HepG2 (cell line): ENCODE measurements around the gene SOAT2. TPM values are rescaled to one million over a fixed set of nuclear protein-coding genes. Genes with fewer than 3 reads are reported as not detected.
A peak's percentile ranks its signal among the peaks of the same experiment; 100 is the strongest.

Experiments
- ATAC-seq: fragments of 200-7000 bp; cut with Tn5 transposase; 3 replicates; pipeline ENCODE4 v1.9.1; 2020; ENCODE audit warnings: mild to moderate bottlenecking, moderate library complexity
- BruUV-seq: library from RNA; stranded (reverse); fragments of 400-500 nt; replicated peaks from 2 replicates; lab custom pipeline; 2021; lab: Mats Ljungman, UMichigan
- CTCF ChIA-PET: fragments of 300-600 bp; formaldehyde crosslinking; extraction: SDS; loops from one replicate; lab custom pipeline; 2021; ENCODE audit warnings: low total read pairs, inconsistent platforms, low intra/inter-chr PET ratio; lab: Yijun Ruan, JAX
- POLR2A ChIA-PET: fragments of 350-600 bp; sonication (Branson Sonifier 250); formaldehyde crosslinking; loops from one replicate; lab custom pipeline; 2020; ENCODE audit warnings: antibody characterized with exemption, inconsistent platforms; lab: Yijun Ruan, JAX
- DNase-seq: peaks from one replicate; pipeline ENCODE4 v3.0.0-alpha.2; 2015; ENCODE audit warnings: low spot score
- FAIRE-seq: peaks from 3 replicates; lab custom pipeline; 2011; peaks lifted over from hg19 to GRCh38; lab: Jason Lieb, UNC
- H2AFZ ChIP-seq: one replicate; pipeline ENCODE4 v1.6.1; 2011; ENCODE audit warnings: low read length, inconsistent platforms
- H3K27ac ChIP-seq: fragments of 300-600 bp; 3 replicates; pipeline ENCODE4 v1.8.0; 2011; ENCODE audit warnings: mixed run types, mild to moderate bottlenecking, mixed read lengths, low read length, inconsistent platforms; ENCODE audit not compliant: insufficient read depth; ENCODE audit errors: extremely low read length
- H3K27me3 ChIP-seq, 2 experiments: fragments of 200-600 bp in 1 of 2; 2 replicates in 1 of 2; 3 replicates in 1 of 2; pipeline versions ENCODE4 v1.6.0 to v1.8.0; 2011; ENCODE audit warnings: low read length in 2 of 2, mild to moderate bottlenecking in 2 of 2, moderate library complexity in 2 of 2, inconsistent platforms in 1 of 2; ENCODE audit not compliant: insufficient read depth in 2 of 2, control insufficient read depth in 1 of 2
- H3K36me3 ChIP-seq, 2 experiments: fragments of 200-600 bp in 1 of 2; replicated peaks in 1 of 2; 2 replicates in 1 of 2; 3 replicates in 1 of 2; pipeline versions ENCODE4 v1.5.1 to v1.8.0; 2011; ENCODE audit warnings: low read length in 2 of 2, inconsistent platforms in 1 of 2; ENCODE audit not compliant: insufficient read depth in 2 of 2, control insufficient read depth in 1 of 2
- H3K4me1 ChIP-seq: 2 replicates; pipeline ENCODE4 v1.5.1; 2012; ENCODE audit warnings: low read length, inconsistent platforms; ENCODE audit not compliant: insufficient read depth
- H3K4me2 ChIP-seq: 2 replicates; pipeline ENCODE4 v1.6.0; 2011; ENCODE audit warnings: low read depth, low read length, inconsistent platforms
- H3K4me3 ChIP-seq, 3 experiments: fragments of 200-600 bp in 1 of 3; sonication (generic), shearing (Covaris generic) in 1 of 3; replicated peaks in 1 of 3; 2 replicates each; pipeline ENCODE4 v1.5.1; 2011 to 2016; ENCODE audit warnings: low read length in 3 of 3, inconsistent platforms in 2 of 3, low read depth in 2 of 3, mild to moderate bottlenecking in 2 of 3, control low read depth in 1 of 3, mixed read lengths in 1 of 3; ENCODE audit not compliant: insufficient read depth in 1 of 3
- H3K79me2 ChIP-seq: one replicate; pipeline ENCODE4 v1.6.1; 2011; ENCODE audit warnings: low read length, inconsistent platforms; ENCODE audit not compliant: insufficient read depth
- H3K9ac ChIP-seq: 2 replicates; pipeline ENCODE4 v1.6.0; 2011; ENCODE audit warnings: mild to moderate bottlenecking, low read depth, low read length, inconsistent platforms; ENCODE audit not compliant: insufficient read depth
- H3K9me3 ChIP-seq: 2 replicates; pipeline ENCODE4 v1.5.1; 2012; ENCODE audit warnings: mild to moderate bottlenecking, low read length
- H4K20me1 ChIP-seq: 2 replicates; pipeline ENCODE4 v1.6.0; 2011; ENCODE audit warnings: inconsistent platforms, mild to moderate bottlenecking, low read length, moderate library complexity; ENCODE audit not compliant: insufficient read depth
- CREB1 ChIP-seq, 2 experiments: fragments of 450-650 bp in 1 of 2; IDR thresholded peaks; 2 replicates each; pipeline ENCODE4 v1.6.1; 2016 to 2017; ENCODE audit warnings: control low read depth in 1 of 2, mild to moderate bottlenecking in 1 of 2, missing compliant biosample characterization in 1 of 2, missing genetic modification characterization in 1 of 2
- DRAP1 ChIP-seq: IDR thresholded peaks from 2 replicates; pipeline ENCODE4 v1.6.1; 2016; ENCODE audit warnings: missing genetic modification reagents, missing compliant biosample characterization
- HOXA3 ChIP-seq: sonication (generic); formaldehyde crosslinking; IDR thresholded peaks from 2 replicates; pipeline ENCODE4 v1.5.0; 2020; ENCODE audit warnings: missing genetic modification reagents
- IRF1 ChIP-seq: sonication (generic); formaldehyde crosslinking; IDR thresholded peaks from 2 replicates; pipeline ENCODE4 v1.4.0; 2020; ENCODE audit warnings: low read depth, mild to moderate bottlenecking, missing genetic modification reagents
- MLX ChIP-seq: IDR thresholded peaks from 2 replicates; pipeline ENCODE4 v1.6.1; 2016
- MYC ChIP-seq: sonication (generic); formaldehyde crosslinking; IDR thresholded peaks from 2 replicates; pipeline ENCODE4 v1.9.0; 2021; ENCODE audit warnings: missing genetic modification reagents, borderline replicate concordance
- NCOA2 ChIP-seq: sonication (generic); formaldehyde crosslinking; IDR thresholded peaks from 2 replicates; pipeline ENCODE4 v1.8.0; 2022; ENCODE audit warnings: inconsistent platforms
- PHF21A ChIP-seq: sonication (generic); formaldehyde crosslinking; IDR thresholded peaks from 2 replicates; pipeline ENCODE4 v1.5.0; 2020; ENCODE audit warnings: mild to moderate bottlenecking, missing genetic modification reagents
- POLR2A ChIP-seq, 2 experiments: IDR thresholded peaks; 2 replicates each; pipeline ENCODE4 v1.6.1; 2011; ENCODE audit warnings: low read depth in 2 of 2, low read length in 2 of 2, mild to moderate bottlenecking in 1 of 2, moderate library complexity in 1 of 2; ENCODE audit not compliant: insufficient read depth in 1 of 2
- RFX5 ChIP-seq: IDR thresholded peaks from 2 replicates; pipeline ENCODE4 v1.6.1; 2011; ENCODE audit warnings: low read depth, low read length, improper control_type of control experiment
- SMAD1 ChIP-seq: sonication (generic); formaldehyde crosslinking; IDR thresholded peaks from 2 replicates; pipeline ENCODE4 v1.4.0; 2020; ENCODE audit warnings: missing genetic modification reagents, low read depth, mild to moderate bottlenecking, borderline replicate concordance
- ZNF121 ChIP-seq: sonication (generic); formaldehyde crosslinking; IDR thresholded peaks from 2 replicates; pipeline ENCODE4 v1.5.0; 2020; ENCODE audit warnings: mild to moderate bottlenecking, missing genetic modification reagents
- ZNF264 ChIP-seq: sonication (generic); formaldehyde crosslinking; IDR thresholded peaks from 2 replicates; pipeline ENCODE4 v1.4.0; 2020; ENCODE audit warnings: missing genetic modification reagents
- ZNF546 ChIP-seq: sonication (generic); formaldehyde crosslinking; conservative IDR thresholded peaks from 2 replicates; pipeline ENCODE4 v1.8.1; 2023; ENCODE audit warnings: mild to moderate bottlenecking, missing genetic modification reagents
- ZNF773 ChIP-seq: sonication (generic); formaldehyde crosslinking; IDR thresholded peaks from 2 replicates; pipeline ENCODE4 v1.4.0; 2020; ENCODE audit warnings: missing genetic modification reagents, borderline replicate concordance
- ZSCAN21 ChIP-seq: sonication (generic); formaldehyde crosslinking; IDR thresholded peaks from 2 replicates; pipeline ENCODE4 v1.8.0; 2022; ENCODE audit warnings: mild to moderate bottlenecking, missing genetic modification reagents, moderate library complexity, borderline replicate concordance
- WGBS: methylation state at CpG from one replicate; pipeline ENCODE4 v1.1.6; 2017; ENCODE audit warnings: low lambda C conversion rate; 5-methylcytosine and 5-hydroxymethylcytosine counted together
- in situ Hi-C: cut with HindIII; loops from 2 replicates; pipeline ENCODE4 v1.10.0; 2017; ENCODE audit warnings: low pct_unique_long_range_greater_than_20kb; ENCODE audit not compliant: extremely low pct_ligation_motif_present
- intact Hi-C: fragments of 100-400 bp; cut with micrococcal nuclease; formaldehyde crosslinking; loops from one replicate; pipeline ENCODE4 v1.10.0; 2022; ENCODE audit not compliant: unreplicated experiment
- polyA plus RNA-seq, 8 experiments: library from polyadenylated mRNA; depleted of rRNA in 3 of 8; stranded (reverse) in 7 of 8; unstranded in 1 of 8; fragments of >200 nt; fragmentation: Illumina TruSeq in 4 of 8; extraction: Trizol in 4 of 8; gene quantifications; 2 replicates each; pipeline versions ENCODE4 v1.2.1 to v1.2.3, GENCODE V29; 2011 to 2016; ENCODE audit warnings: low read depth in 4 of 8, missing spikeins in 1 of 8, mixed read lengths in 1 of 8; ENCODE audit not compliant: insufficient read depth in 1 of 8
- total RNA-seq, 5 experiments: library from RNA; depleted of rRNA; stranded (reverse); fragments of >200 nt; fragmentation: Illumina TruSeq; extraction: Trizol; gene quantifications; 2 replicates each; pipeline ENCODE4 v1.2.3, GENCODE V29; 2016; ENCODE audit warnings: low read depth in 1 of 5

SOAT2 gene
- total and polyA plus RNA-seq, 2 of the 13 experiments (the other 11 are each of a cell fraction or from before 2014, with no cell fraction given) = 14.9 to 108 TPM

GRCh38 chr12:53054112-53054878 is 49.0 kb upstream of the SOAT2 start:
- peak overlapping the region; percentile 69 for H3K27ac ChIP-seq
- ChIA-PET POLR2A (interaction anchor here (0.8 to 8.3 kb wide), 10 partner anchors 7 to 126 kb away, joined by 4 to 83 read pairs (median 8); partner anchors contain the start of genes CSAD, EIF4B, SOAT2 and SPRYD3), CTCF (no interaction called here)
- H3K4me3 ChIP-seq = peak overlapping the region; percentile 52 to 73 (median 60); a peak in 5 of 6 replicates
- H4K20me1 ChIP-seq = no peaks in the 10 kb centered on the region
- H3K79me2 ChIP-seq = peaks cover 18% of the 10 kb centered on the region
- BruUV-seq = no TSS peak
- DNase-seq (peak; percentile 83), FAIRE-seq (peak; percentile 28), ATAC-seq (peak; percentile 19)
- no peaks in the 10 kb centered on the region for H3K9me3 ChIP-seq
- H3K27me3 ChIP-seq = no peaks in the 10 kb centered on the region
- peak overlapping the region; percentile 71 for H3K4me2 ChIP-seq
- H2AFZ ChIP-seq = no peak overlapping the region
- H3K36me3 ChIP-seq = 0 out of 5 replicates have a peak, but pooled peaks cover 0 to 7% of the 10 kb centered on the region in 2 experiments
- peaks cover 40% of the 10 kb centered on the region for H3K4me1 ChIP-seq
- 66% methylated on average over 30 of the region's 48 CpGs for WGBS
- intact Hi-C loops = no loop called here
- peak overlapping the region; percentile 66 for H3K9ac ChIP-seq
- in situ Hi-C loops = no loop called here
- TF ChIP-seq ZNF773 (CRISPR knock-in tag) (no peak), DRAP1 (CRISPR knock-in tag) (peak; percentile 62), CREB1 (IDR thresholded peaks at IDR 0.05) (peak; percentile 92), CREB1 (CRISPR knock-in tag; IDR thresholded peaks at IDR 0.05) (no peak), MYC (CRISPR knock-in tag) (peak; percentile 79; the same call in 1 of the 2 replicates), MLX (CRISPR knock-in tag) (no peak), HOXA3 (CRISPR knock-in tag) (peak; percentile 39; the same call in 1 of the 2 replicates), IRF1 (CRISPR knock-in tag) (no peak), RFX5 (peak; percentile 35; the same call in 1 of the 2 replicates), PHF21A (CRISPR knock-in tag) (no peak), ZNF264 (peak; percentile 17; the same call in 1 of the 2 replicates), NCOA2 (CRISPR knock-in tag) (no peak), ZNF546 (CRISPR knock-in tag) (no peak), SMAD1 (0 out of 2 replicates have a peak, but pooled peaks have one; percentile 28), POLR2A (IDR thresholded peaks at IDR 0.05; ENCODE audit: insufficient read depth in 1 of 2, low read depth in 2 of 2, low read length in 2 of 2) (peak in 1 of 2 experiments; percentile 44; a peak in 1 of 4 replicates), ZSCAN21 (CRISPR knock-in tag) (peak; percentile 73; the same call in 1 of the 2 replicates), ZNF121 (CRISPR knock-in tag) (0 out of 2 replicates have a peak, but pooled peaks have one; percentile 5)
